Head of caudate nucleus (tissue), 42 donors: ENCODE data around the gene MXD3.
"Not testable (repeated sequence)": the region's sequence is repeated elsewhere in the genome, so short reads cannot be mapped to it uniquely, and the experiment has no call there.

Experiments
- DNase-seq, 42 donors: peaks; one replicate each; pipeline versions ENCODE4 v3.0.0 to v3.0.0-alpha.2; 2020 to 2021; ENCODE audit warnings: mixed read lengths in 7 of 42
- intact Hi-C: fragments of 100-400 bp; cut with DNase I; formaldehyde crosslinking; loops from one replicate; pipeline ENCODE4 v1.15.0; 2022

MXD3 gene

GRCh38 chr5:177307544-177308363 is 3.9 kb downstream of the MXD3 start:
- intact Hi-C loops: no loop called here
- peak in 1 of 42 donors; percentile 41 for DNase-seq

- DNase-seq: peak in 3 of 42 donors; percentile 25 to 35 (median 28)
- intact Hi-C loops: no loop called here
These were observed 4.8 kb downstream of the MXD3 start for GRCh38 chr5:177306674-177307543.

DNA sequence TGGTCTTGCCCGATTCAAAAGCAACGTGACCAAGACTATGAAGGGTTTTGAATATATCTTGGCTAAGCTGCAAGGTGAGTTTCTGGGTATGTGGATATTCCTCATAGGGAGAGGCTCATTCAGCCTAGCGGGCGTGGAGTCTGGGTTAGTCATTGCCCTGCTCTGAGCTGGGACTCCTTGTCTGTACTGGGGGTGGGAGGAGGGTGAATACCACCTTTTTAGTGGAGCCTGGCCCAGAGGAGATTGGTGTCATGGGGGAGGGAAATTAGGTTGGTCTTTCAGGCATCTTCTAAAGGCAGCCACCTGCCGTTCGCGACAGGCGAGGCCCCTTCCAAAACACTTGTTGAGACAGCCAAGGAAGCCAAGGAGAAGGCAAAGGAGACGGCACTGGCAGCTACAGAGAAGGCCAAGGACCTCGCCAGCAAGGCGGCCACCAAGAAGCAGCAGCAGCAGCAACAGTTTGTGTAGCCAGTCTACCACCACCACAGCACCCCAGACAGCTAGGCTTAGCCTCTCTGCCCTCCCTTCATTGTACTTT is 5.5 kb downstream of the MXD3 start:
- DNase-seq, intact Hi-C loops: not testable (repeated sequence)

GRCh38 chr5:177304392-177305119 is 7.1 kb downstream of the MXD3 start:
- peak in 1 of 42 donors; percentile 39 for DNase-seq
- intact Hi-C loops: loop anchor here (5.0 kb wide), 1 partner anchor 192 kb away; no protein-coding TSS in a partner anchor

DNA sequence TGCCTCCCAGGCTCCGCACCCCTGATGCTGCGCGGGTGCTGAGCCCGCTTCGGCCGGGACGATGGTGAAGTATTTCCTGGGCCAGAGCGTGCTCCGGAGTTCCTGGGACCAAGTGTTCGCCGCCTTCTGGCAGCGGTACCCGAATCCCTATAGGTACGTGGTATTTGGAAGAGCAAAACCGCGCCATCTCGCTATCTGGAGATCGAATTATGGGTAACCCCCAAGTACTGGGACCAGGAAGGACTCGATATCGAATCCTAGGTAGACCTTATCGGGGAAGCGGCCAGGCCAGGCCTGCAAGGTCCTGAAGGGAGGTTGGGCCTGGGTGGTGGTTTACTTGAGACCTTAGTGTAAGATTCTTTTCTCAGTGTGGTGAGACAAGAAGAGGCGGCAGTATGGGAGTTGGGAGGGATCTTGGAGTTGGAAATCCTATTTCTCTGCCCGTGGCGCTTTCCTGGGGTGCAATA is 7.7 kb downstream of the MXD3 start:
- intact Hi-C loops: loop anchor here (5.0 kb wide), 1 partner anchor 192 kb away; no protein-coding TSS in a partner anchor
- peak in 3 of 42 donors; percentile 29 to 45 (median 33) for DNase-seq

- peak; percentile 76 to 97 (median 92) for DNase-seq
- intact Hi-C loops: loop anchor here (5.0 kb wide), 1 partner anchor 191 kb away; no protein-coding TSS in a partner anchor
These were observed 8.4 kb downstream of the MXD3 start, which contains the start of the genes PRELID1 and RAB24 for GRCh38 chr5:177303121-177303924. PRELID1 (plus strand) TSS chr5:177303799; CDS start chr5:177303986, 187 bp downstream. RAB24 (minus strand) TSS chr5:177303719; CDS start chr5:177303288, 431 bp downstream.

DNA sequence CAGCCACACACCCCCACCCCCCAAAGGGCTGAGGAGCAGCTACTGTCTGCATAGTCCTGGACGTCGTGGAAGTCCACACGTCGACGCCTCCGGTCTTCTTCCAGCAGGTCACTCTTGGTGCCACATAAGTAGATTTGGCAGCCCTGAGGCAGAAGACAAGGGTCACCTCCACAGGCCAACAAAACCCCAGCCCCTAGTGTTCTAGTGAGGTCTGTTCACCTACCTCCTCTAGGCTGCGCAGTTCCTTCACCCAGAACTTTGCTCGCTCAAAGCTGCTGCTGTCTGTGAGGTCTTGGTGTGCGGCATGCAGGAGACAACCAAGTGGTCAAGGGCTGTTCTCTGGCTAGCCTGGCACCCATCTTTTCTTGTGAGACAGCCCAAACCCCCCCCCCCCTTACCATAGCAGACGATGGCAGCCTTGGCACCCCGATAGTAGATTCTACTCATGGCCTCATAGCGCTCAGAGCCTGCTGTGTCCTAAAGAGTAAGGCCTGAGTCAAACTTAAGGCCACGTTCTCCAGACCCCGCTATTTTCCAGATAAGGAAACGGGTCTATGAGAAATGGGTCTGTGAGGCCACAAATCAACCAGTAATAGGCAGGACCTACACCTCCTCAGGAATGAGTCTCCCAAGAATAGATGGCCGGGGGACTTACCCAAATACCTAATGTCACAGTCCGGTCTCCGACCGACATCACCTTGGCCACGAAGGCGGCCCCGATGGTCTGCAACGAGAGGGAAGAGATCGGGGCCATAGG is 9.2 kb downstream of the MXD3 start:
- DNase-seq: peak in 10 of 42 donors; percentile 18 to 63 (median 40)
- intact Hi-C loops: loop anchor here (5.0 kb wide), 1 partner anchor 190 kb away; no protein-coding TSS in a partner anchor

DNA sequence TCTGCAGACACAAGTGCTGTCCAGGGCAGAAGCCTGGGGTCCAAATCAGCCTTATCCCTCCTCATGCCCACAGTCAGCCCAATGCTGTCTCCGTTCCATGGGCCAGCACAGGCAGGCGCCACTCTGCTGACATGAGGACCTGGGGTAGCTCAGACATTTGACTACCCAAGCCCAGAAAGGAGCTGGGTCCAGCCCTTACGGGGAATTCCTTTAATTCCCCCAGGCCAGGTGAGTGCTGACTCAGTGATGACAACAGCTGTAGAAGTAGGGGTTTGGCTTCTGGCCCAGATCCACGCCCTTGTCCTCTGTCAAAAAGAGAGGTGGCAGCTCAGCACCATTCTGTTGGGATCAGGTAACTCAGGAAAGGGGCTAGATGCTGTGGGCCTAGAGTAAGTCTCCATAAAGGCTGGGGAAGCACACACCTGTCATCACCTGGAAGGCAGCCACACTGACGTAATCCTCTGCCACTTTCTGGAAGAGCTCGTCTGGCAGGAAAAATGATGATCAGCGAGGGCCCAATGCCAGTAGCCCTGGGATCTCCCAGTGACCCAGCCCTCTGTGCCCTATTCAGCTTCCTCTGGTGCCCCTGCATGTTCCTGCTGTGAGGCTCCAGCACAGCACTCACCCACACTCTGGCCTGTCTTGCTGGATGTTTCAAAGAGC is 10.1 kb downstream of the MXD3 start:
- DNase-seq: no peak
- intact Hi-C loops: loop anchor here (5.0 kb wide), 1 partner anchor 189 kb away; no protein-coding TSS in a partner anchor

DNA sequence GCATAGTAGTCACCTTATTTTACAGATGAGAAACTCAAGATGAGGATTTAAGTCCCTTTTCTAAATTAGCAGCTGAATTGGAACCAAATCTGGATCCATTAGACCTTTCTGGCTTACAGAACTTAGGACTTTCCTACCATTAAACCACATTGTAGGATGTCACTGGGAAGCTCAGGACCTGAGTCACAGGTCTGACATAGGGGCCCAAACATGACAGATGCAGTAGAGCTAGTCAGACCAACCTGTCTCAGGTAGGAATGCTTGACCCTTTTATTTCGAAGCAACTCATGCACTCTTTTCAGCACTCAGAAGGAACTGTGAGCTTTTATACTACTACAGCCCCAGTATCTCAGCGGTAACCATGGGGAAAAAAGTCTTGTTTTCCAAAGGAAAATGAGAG is 10.7 kb downstream of the MXD3 start:
- DNase-seq: no peak
- intact Hi-C loops: loop anchor here (5.0 kb wide), 1 partner anchor 189 kb away; no protein-coding TSS in a partner anchor

GRCh38 chr5:177300236-177300880 is 11.3 kb downstream of the MXD3 start:
- peak in 24 of 42 donors; percentile 23 to 73 (median 46) for DNase-seq
- intact Hi-C loops: loop anchor here (5.0 kb wide), 1 partner anchor 188 kb away; no protein-coding TSS in a partner anchor

DNA sequence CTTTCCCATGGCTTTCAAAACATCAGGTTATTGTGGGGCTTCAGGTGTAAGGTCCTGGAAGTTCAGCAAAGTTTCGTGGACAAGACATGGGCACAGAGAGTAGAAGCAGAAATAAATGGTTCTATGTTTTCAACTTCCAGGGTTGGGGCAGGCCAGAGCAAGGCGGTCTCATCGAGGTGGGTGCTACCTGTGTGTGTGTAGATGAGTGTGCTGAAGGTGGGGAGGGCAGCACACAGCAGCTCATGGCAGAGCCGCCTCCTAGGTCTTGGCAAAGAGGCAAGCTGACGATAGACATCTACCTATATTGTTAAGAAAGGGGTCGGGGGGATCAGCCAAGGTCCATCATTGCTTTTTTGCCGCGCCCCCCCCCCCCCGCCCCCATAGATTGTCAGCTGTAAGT is 12.0 kb downstream of the MXD3 start:
- intact Hi-C loops: loop anchor here (5.0 kb wide), 1 partner anchor 187 kb away; no protein-coding TSS in a partner anchor
- DNase-seq: peak in 1 of 42 donors; percentile 16

DNA sequence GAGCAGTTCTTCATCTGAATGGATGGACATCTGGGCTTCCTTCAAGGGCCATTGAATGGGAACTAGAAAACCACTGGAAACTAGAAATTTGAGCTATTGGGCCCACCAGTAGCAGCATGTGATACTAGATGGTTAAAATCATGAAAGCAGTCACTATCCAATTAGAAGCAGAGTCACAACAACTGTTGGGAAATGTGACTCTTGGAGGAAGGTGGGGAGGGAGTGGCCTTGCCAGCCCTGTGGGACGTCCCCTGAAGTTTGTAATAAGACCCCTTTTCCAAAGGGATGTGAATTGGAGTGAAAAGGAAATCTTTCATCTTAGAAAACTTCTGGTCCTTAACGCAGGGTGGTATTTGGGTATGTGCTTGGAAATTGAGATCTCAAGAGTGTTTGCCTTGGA is 13.8 kb downstream of the MXD3 start:
- no peak for DNase-seq
- intact Hi-C loops: no loop called here

DNA sequence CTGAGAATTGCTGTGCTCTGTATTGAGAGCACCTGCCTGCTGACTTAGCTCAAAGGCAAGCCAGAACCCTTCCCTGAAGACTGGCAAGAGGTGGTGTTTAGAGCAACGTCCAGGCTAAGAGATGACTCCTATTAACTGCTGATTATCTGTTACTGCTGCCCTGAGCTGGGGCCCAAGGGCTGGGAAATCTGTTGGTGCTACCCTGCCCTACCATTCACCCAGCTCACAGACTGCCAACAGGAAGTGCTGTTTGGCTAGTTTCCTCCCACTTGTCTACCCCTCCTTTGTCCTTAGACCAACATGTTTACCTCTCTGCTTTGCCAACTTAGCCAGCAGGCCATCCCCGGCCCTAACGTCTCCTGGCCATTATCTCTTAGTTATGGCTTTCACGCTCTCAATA is 15.1 kb downstream of the MXD3 start:
- no peak for DNase-seq

DNA sequence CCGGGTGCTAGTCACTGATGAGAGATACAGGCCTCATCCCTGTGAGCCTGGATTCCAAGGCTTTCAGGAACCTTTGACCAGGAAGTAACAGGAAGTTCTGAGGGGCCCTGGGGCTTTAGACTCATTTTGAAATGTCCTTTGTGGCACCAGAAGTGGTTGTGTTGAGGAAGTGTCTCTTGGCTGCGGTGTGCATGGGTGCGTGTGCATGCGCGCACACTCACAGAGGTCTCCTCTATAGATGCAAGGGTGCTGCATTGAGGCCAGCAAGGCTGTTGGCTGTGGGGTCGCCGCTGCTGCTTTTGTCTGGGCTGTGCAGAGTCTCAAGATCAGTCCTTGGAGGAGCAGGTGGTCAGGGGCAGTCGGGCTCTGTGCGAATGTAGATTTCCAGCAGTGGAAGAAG is 15.8 kb downstream of the MXD3 start:
- intact Hi-C loops: no loop called here
- DNase-seq: no peak

More for the DNA sequence above, 15.1 kb downstream of the MXD3 start:
- intact Hi-C loops: no loop called here

- no peak for DNase-seq
- intact Hi-C loops: no loop called here
These were observed 17.1 kb downstream of the MXD3 start for GRCh38 chr5:177294632-177295031.
